Body of pancreas (tissue), 4 donors: Measurements from ENCODE around the gene LRRC19. TPM values are rescaled to one million over a fixed set of nuclear protein-coding genes. Genes with fewer than 3 reads are reported as not detected.
A peak's percentile ranks its signal among the peaks of the same experiment; 100 is the strongest.

Experiments used
- ATAC-seq: fragments of 150-250 bp; one replicate; pipeline ENCODE4 v1.9.1; 2016
- DNase-seq, 4 donors: peaks; one replicate each; pipeline ENCODE4 v3.0.0-alpha.2; 2019
- H3K27ac ChIP-seq, 4 donors: fragments of 200-600 bp; sonication (generic); 1 replicate in 3 of 4; 2 replicates in 1 of 4; pipeline versions ENCODE4 v1.5.1 to v1.6.1; 2016 to 2019; ENCODE audit warnings: mild to moderate bottlenecking in 1 of 4, mixed read lengths in 1 of 4, moderate library complexity in 1 of 4
- H3K27me3 ChIP-seq, 2 donors: fragments of 200-600 bp; sonication (generic); one replicate each; pipeline ENCODE4 v1.6.0; 2016; ENCODE audit warnings: mild to moderate bottlenecking in 1 of 2
- H3K36me3 ChIP-seq, 2 donors: fragments of 200-600 bp; sonication (generic); replicated peaks in 1 of 2; 2 replicates each; pipeline ENCODE4 v1.5.1; 2016; ENCODE audit warnings: low read depth in 2 of 2; ENCODE audit not compliant: insufficient read depth in 1 of 2
- H3K4me1 ChIP-seq: fragments of 200-600 bp; sonication (generic); one replicate; pipeline ENCODE4 v1.6.0; 2016
- H3K4me3 ChIP-seq, 2 donors: fragments of 200-600 bp; sonication (generic); 1 replicate in 1 of 2; 2 replicates in 1 of 2; pipeline ENCODE4 v1.5.1; 2016 to 2019
- H3K9me3 ChIP-seq, 3 donors: fragments of 200-600 bp; sonication (generic); 1 replicate in 2 of 3; 2 replicates in 1 of 3; pipeline ENCODE4 v1.5.1; 2016
- CTCF ChIP-seq, 7 experiments: fragments of 450-650 bp in 4 of 7; fragments of 200-600 bp in 3 of 7; sonication (generic) in 3 of 7; IDR thresholded peaks; one replicate each; pipeline ENCODE4 v1.5.1; 2016 to 2019; ENCODE audit warnings: antibody characterized with exemption in 7 of 7
- POLR2A ChIP-seq, 3 donors: fragments of 450-650 bp; IDR thresholded peaks; one replicate each; pipeline ENCODE4 v1.6.1; 2016; ENCODE audit warnings: antibody characterized with exemption in 3 of 3, mild to moderate bottlenecking in 2 of 3
- WGBS, 2 donors: methylation state at CpG; one replicate each; pipeline ENCODE4 v1.1.5; 2017; 5-methylcytosine and 5-hydroxymethylcytosine counted together
- intact Hi-C: fragments of 100-400 bp; cut with DNase I; formaldehyde crosslinking; loops from one replicate; pipeline ENCODE4 v1.15.1; 2023
- total RNA-seq, 2 donors: library from RNA; depleted of rRNA; stranded (reverse); fragments of >200 nt; gene quantifications; one replicate each; pipeline ENCODE4 v1.1.0, GENCODE V29; 2016

LRRC19 gene
- total RNA-seq, 2 donors from 2014 or later, result 0.78 TPM; not detected in 1

GRCh38 chr9:26973989-26974388 lies 31.5 kb downstream of the LRRC19 start:
- Histone ChIP-seq H3K4me1 (peaks cover 6% of the 10 kb centered on the region), H3K4me3 (no peak overlapping the region), H3K9me3 (no peaks in the 10 kb centered on the region), H3K27ac (no peak overlapping the region), H3K27me3 (no peaks in the 10 kb centered on the region), H3K36me3 (no peaks in the 10 kb centered on the region)
- intact Hi-C loops, result loop anchor here (5.0 kb wide), 1 partner anchor 232 kb away; no protein-coding TSS in a partner anchor
- no peak for DNase-seq
- TF ChIP-seq CTCF (IDR thresholded peaks at IDR 0.05) (no peak), POLR2A (IDR thresholded peaks at IDR 0.05) (no peak)
- no peak for ATAC-seq
- WGBS, 2 donors, result 70 to 86% methylated on average over 5 of the region's 5 CpGs

DNA sequence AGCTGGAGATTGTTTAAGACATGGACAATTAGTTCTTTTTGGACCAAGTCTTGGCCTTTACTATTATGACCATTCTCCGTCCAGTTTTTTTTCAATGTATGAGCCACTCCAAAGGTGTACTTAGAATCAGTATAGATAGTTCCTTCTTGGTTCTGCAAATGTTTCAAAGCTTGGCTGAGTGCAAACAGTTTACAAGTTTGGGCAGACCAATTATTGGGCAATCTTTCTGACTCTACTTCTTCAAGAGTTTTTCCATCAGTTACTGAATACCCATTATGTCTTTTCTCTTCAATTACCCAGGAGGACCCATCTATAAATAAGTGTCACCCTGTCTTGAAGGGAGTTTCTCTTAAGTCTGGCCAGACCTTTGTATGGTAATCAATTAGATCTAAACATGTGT lies 33.8 kb downstream of the LRRC19 start:
- H3K9me3 ChIP-seq, result no peaks in the 10 kb centered on the region
- TF ChIP-seq CTCF (IDR thresholded peaks at IDR 0.05), result no peak
- no peak for TF ChIP-seq POLR2A (IDR thresholded peaks at IDR 0.05)
- 77 to 95% methylated on average over 1 of the region's 1 CpG for WGBS, 2 donors
- no peak overlapping the region for H3K4me3 ChIP-seq
- H3K4me1 ChIP-seq, result peaks cover 6% of the 10 kb centered on the region
- no peak overlapping the region for H3K27ac ChIP-seq
- H3K27me3 ChIP-seq, result no peaks in the 10 kb centered on the region
- DNase-seq, result no peak
- intact Hi-C loops, result loop anchor here (5.0 kb wide), 1 partner anchor 229 kb away; no protein-coding TSS in a partner anchor
- ATAC-seq, result no peak
- H3K36me3 ChIP-seq, result no peaks in the 10 kb centered on the region

DNA sequence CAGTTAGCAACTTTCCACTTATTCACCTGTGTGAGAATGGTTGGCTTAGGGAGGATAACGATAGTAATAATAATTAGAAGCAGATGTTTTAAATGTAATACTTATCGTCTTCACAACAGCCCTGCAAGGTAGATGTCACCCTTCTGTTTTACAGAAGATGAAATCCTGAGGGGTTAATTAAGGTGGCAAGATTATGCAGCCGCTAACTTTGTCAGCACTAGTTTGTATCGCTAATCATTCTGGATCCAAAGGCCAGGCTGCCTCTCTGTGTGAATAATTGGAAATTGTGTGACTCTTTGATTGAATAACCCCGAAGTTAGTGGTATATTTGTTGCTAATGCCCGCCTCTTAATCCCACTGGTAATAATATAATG lies 48.6 kb downstream of the LRRC19 start:
- Histone ChIP-seq H3K4me3 (peak overlapping the region; percentile 25 to 65), H3K9me3 (no peaks in the 10 kb centered on the region), H3K36me3 (no peaks in the 10 kb centered on the region), H3K27me3 (no peaks in the 10 kb centered on the region), H3K27ac (peak overlapping the region; percentile 60 to 90 (median 81)), H3K4me1 (peaks cover 18% of the 10 kb centered on the region)
- ATAC-seq (no peak), DNase-seq (no peak)
- TF ChIP-seq CTCF (IDR thresholded peaks at IDR 0.05) (no peak), POLR2A (IDR thresholded peaks at IDR 0.05) (no peak)
- WGBS, 2 donors, result 14 to 15% methylated on average over 6 of the region's 6 CpGs
- intact Hi-C loops, result loop anchor here (10.0 kb wide), 1 partner anchor 52 kb away; no protein-coding TSS in a partner anchor

DNA sequence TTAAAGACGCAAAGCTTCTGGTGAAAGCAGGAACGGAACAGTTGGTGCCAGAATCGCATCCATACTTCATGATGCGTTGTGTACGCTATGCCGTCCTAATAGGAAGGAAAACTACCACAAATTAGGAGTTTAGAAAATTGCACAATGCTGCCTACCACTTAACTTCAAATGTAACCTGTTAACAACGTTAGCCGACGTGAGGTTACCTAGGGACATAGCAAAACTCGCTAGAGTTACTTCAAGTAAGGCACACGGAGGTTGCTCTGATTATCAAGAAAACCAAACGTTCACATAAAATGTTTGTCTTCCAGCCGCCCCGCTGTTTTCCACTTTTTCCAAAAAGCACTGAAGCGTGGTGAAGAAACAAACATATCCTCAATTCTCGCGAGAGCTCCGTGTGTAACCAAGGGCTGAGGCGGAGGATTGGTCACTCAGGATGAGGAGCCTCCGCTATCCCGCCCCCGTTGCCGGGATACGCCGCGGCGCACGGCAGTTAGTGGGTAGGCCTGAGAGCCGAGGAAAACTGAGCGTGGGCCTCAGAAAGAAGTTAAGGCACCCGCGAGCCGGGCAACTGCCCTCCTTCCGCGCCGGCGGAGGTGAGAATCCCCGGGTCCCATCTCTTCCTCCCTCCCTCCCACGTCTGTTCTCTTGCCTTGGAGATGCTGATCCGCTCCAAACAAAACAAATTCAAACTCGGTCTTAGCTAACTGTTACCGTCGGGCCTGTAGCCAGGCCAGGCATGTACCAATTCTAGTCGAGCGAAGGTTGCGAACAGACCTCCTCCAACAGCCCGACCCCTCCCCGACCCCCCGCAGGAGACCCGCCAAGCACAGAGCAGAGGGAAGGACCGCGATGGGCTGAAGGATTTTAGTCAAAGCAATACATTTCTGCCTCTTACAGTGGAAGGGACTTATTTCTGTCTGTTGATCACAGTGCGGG lies 49.3 kb downstream of the LRRC19 start, which contains the start of gene IFT74:
Gene IFT74, plus strand, starts transcription at position 492 of the 939 bp plus-strand sequence. CDS start 5,556 bp downstream, outside the sequence.
- Histone ChIP-seq H3K4me1 (peaks cover 18% of the 10 kb centered on the region), H3K9me3 (no peaks in the 10 kb centered on the region), H3K4me3 (peak within 1 kb of the TSS; percentile 65 to 79), H3K27me3 (no peaks in the 10 kb centered on the region), H3K36me3 (no peaks in the 10 kb centered on the region), H3K27ac (peak within 1 kb of the TSS; percentile 60 to 90 (median 81))
- DNase-seq (peak; percentile 97 to 99 (median 98)), ATAC-seq (peak; percentile 100)
- WGBS, 2 donors, result 0% methylated on average over 33 to 53 of the region's 53 CpGs
- intact Hi-C loops, result loop anchor here (10.0 kb wide), 1 partner anchor 51 kb away; no protein-coding TSS in a partner anchor
- TF ChIP-seq CTCF (IDR thresholded peaks at IDR 0.05), result no peak
- peak; percentile 44 to 84 (median 80) for TF ChIP-seq POLR2A (IDR thresholded peaks at IDR 0.05)
